Epithelial cell of esophagus (primary cell): ENCODE results near the gene CTPS2.
A peak's percentile ranks its signal among the peaks of the same experiment; 100 is the strongest.

Source experiments
- DNase-seq: peaks from one replicate; pipeline ENCODE4 v3.0.0; 2010; ENCODE audit warnings: low read depth
- H3K4me3 ChIP-seq: 2 replicates; pipeline ENCODE4 v1.5.1; 2011; ENCODE audit warnings: mild to moderate bottlenecking, low read length, control low read depth
- TF ChIP-seq, protein P1 (sequence below): IDR thresholded peaks from 2 replicates; pipeline ENCODE4 v1.5.1; 2011; ENCODE audit warnings: low read depth, mild to moderate bottlenecking, low read length, control low read depth, inconsistent platforms; ENCODE audit not compliant: insufficient read depth; ENCODE audit errors: missing control alignments

Gene CTPS2

DNA sequence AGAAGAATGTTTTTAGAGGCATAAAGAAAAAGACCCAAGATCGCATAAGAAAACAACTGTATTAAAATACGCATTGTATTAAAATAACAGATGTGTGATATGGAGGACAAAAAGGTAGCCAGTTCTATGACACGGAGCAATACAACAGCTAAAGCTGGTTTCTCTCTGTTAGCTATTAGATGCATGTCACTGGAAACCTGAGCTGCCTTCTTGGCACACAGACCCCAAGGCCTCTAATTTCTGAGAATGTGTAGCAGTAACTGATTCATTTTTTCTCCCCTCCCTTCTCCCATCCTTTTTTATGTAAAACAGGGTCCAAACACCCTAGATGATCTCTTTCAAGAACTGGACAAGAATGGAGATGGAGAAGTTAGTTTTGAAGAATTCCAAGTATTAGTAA lies 58.4 kb downstream of the CTPS2 start:
- no peak overlapping the region for H3K4me3 ChIP-seq
- no peak for DNase-seq
- TF ChIP-seq, protein P1, sequence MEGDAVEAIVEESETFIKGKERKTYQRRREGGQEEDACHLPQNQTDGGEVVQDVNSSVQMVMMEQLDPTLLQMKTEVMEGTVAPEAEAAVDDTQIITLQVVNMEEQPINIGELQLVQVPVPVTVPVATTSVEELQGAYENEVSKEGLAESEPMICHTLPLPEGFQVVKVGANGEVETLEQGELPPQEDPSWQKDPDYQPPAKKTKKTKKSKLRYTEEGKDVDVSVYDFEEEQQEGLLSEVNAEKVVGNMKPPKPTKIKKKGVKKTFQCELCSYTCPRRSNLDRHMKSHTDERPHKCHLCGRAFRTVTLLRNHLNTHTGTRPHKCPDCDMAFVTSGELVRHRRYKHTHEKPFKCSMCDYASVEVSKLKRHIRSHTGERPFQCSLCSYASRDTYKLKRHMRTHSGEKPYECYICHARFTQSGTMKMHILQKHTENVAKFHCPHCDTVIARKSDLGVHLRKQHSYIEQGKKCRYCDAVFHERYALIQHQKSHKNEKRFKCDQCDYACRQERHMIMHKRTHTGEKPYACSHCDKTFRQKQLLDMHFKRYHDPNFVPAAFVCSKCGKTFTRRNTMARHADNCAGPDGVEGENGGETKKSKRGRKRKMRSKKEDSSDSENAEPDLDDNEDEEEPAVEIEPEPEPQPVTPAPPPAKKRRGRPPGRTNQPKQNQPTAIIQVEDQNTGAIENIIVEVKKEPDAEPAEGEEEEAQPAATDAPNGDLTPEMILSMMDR = no peak

DNA sequence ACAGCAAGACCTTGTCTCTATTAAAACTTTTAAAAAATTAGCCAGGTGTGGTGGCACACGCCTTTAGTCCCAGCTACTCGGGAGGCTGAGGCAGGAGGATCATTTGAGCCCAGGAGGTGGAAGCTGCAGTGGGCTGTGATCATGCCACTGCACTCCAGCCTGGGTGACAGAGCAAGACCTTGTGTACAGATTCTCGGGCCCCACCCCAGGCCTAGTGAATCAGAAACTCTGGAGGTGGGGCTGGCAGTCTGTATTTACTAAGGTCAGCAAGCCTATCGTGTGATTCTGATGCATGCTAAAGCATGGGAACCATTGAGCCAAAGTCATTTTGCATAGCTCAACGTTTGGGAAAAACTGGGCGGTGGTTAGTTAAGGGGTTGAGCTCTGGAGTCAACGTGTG lies 59.0 kb downstream of the CTPS2 start:
- TF ChIP-seq, protein P1 = no peak
- DNase-seq = peak; percentile 36
- H3K4me3 ChIP-seq = no peak overlapping the region

DNA sequence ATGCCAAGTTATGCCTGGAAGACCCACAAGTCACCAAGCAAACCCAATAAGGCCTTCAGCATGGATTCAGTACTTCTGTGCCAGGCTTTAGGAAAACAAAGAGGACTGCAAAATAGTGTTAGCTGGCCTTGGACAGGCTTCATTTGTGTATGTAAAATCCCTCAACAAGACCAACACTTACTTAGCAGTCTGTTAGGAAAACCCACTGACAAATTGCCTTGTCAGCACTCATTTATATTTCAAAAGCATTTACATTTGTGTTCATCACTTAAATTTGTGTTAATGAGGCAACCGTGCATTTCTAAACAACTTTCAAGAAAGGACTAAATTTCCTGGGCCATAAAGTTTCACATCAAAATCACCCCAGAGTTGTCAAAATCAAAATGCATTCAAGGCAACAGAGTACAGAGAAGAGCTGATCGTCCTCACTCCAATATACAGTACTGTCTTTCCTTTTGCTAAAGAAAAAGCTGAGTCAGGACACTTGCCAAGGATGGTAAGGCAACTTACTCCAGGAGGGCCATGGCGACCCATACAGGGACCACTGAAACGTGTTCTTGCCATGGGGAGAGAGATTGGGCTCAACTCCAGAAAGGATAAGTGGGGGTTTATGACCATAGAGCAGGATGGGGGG lies 61.0 kb downstream of the CTPS2 start:
- TF ChIP-seq, protein P1 = no peak
- H3K4me3 ChIP-seq = no peak overlapping the region
- DNase-seq = no peak

DNA sequence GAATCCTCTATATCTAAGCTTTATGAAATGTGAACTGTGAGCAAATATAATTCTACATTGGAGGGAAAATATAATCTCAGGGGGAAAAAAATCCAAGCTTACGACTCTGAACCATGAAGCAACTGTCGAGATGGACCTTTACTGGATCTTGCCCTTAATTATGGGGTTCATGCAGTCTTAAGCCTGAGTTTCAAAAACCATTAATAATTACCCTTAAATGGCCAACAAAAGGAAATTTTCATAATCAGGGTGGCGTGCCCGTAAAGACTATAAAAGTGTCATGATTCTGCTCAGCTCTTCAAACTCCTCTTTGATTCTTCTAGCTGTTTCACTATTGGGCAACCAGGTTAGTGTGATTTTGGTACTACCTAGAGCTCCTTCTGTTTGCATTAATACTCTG lies 62.6 kb downstream of the CTPS2 start, which contains the start of gene S100G:
Gene S100G, plus strand, starts transcription at position 301 of the 400 bp plus-strand sequence. CDS start 849 bp downstream, outside the sequence.
- DNase-seq = no peak
- TF ChIP-seq, protein P1 = no peak
- no peak within 1 kb of the TSS for H3K4me3 ChIP-seq

DNA sequence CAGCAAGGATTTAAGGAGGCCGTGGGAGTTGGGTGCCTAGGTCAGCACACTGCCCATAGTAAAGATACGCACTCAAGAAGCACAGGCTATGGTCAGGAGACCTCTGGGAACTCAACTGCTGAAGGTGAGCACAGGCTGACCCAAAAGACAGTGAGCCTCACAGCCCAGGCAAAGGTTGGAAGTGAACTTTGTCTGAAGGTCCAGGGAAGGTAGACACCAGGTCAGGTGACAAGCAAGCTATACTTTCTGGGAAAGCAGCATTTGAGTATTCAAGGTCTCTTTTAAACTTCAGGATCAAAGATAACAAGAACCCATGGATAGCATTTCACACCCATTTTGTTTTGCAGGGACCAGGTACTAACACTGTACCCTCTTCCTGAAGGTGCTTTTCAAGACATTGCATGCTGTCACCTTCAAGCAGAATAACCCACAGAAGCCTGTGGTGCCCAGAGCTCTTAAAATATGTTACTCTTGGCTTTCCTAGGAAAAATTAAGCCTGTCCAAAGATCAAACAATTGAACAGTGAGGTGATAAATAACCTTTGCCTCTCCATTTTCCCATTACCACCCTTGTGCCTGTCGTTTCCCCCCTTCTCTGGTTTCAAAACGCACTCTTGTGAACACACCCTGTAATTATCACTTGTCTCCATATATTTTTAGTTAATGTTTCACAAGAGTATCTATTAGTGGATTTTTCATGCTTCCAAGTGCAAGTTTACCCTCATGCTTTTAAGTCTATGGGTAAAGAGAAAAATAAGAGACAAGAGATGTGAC lies 65.9 kb downstream of the CTPS2 start:
- DNase-seq = no peak
- TF ChIP-seq, protein P1 = no peak
- no peak overlapping the region for H3K4me3 ChIP-seq

DNA sequence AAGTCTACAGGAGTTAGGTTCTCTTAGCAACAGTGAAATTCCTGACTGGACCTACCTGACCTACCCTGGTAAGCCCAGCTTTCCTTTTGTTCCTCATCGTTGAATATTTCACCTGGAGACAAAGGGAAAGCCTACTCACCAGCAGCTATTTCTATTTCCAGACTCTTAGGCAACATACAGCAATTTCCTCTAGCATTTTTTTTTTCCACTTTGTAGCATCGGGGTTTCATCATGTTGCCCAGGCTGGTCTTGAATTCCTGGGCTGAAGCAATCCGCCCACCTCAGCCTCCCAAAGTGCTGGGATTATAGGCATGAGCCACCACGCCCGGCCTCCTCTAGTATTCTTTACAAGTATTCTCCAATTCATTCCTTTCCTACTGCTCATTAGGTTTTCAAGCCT lies 69.3 kb downstream of the CTPS2 start:
- DNase-seq = peak; percentile 86
- TF ChIP-seq, protein P1 = no peak
- H3K4me3 ChIP-seq = no peak overlapping the region
